Chondrocyte (in vitro differentiated cells): ENCODE measurements around the gene DLGAP4. TPM values are rescaled to one million over a fixed set of nuclear protein-coding genes. Genes with fewer than 3 reads are reported as not detected.

Experiments
- DNase-seq: peaks from one replicate; pipeline ENCODE4 v3.0.0; 2021; ENCODE audit warnings: mixed read lengths, low spot score
- H3K27ac Mint-ChIP-seq: one replicate; pipeline ENCODE4 v1.8.0; 2021; ENCODE audit warnings: mild to moderate bottlenecking, moderate library complexity, mixed read lengths; ENCODE audit not compliant: unreplicated experiment
- H3K27me3 Mint-ChIP-seq: 2 replicates; pipeline ENCODE4 v1.8.0; 2021; ENCODE audit warnings: low read depth, mixed read lengths
- H3K36me3 Mint-ChIP-seq: 2 replicates; pipeline ENCODE4 v1.8.0; 2021; ENCODE audit warnings: low read depth, mixed read lengths
- H3K4me1 Mint-ChIP-seq: 2 replicates; pipeline ENCODE4 v1.8.0; 2021; ENCODE audit warnings: low read depth, mild to moderate bottlenecking, mixed read lengths
- H3K4me3 Mint-ChIP-seq: one replicate; pipeline ENCODE4 v1.8.0; 2021; ENCODE audit warnings: mild to moderate bottlenecking, moderate library complexity, mixed read lengths; ENCODE audit not compliant: unreplicated experiment
- H3K9me3 Mint-ChIP-seq: 2 replicates; pipeline ENCODE4 v1.8.0; 2021; ENCODE audit warnings: low read depth, mixed read lengths
- total RNA-seq: library from RNA; stranded (reverse); gene quantifications from 3 replicates; pipeline ENCODE4 v1.2.1, GENCODE V29; 2021
- TF ChIP-seq, protein P1 (sequence below): fragments of 200-600 bp; sonication (generic); IDR thresholded peaks from 2 replicates; pipeline ENCODE4 v1.5.0; 2021; ENCODE audit warnings: antibody characterized with exemption, mild to moderate bottlenecking, moderate library complexity

The DLGAP4 gene
- total RNA-seq, 1 donor from 2014 or later = 161 TPM

DNA sequence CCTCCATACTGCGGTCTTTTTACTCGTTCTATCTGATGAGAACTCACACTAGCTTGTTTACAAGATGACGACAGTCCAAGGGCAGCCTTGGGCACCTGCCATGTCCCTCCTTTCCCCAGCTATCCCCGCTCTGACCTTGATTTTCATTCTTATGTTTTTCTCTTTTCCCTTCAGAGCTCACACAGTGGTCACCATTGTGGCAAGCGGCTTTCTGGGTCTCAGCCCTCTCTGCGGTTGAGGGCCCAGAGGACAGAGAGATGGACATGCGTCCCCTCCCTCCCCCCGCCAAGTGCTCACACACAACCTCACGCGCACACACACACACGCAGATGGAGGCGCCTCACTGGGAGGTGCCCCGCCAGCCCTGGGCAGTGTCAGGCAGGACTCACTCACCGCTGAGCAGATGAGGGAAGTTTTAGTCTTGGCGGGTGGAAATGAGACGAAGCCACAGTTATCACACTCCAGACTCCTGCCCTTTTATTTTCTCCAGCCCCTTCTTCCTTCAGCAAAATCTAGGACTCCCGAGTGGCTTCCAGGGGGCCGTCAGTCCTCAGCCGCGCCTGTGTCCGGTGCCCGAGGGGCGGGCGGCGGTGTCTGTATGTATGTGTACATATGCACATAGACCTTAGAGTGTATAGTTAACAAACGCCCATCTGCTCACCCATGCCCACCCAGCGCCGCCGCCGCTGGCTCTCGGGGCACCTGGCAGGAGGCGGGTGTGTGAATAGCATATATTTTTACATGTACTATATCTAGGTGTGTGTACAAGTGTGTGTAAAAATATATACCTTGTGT lies 221.4 kb downstream of the DLGAP4 start:
- Mint-ChIP-seq H3K27me3 (no peaks in the 10 kb centered on the region), H3K9me3 (no peaks in the 10 kb centered on the region), H3K27ac (no peak overlapping the region), H3K4me1 (peaks cover 18% of the 10 kb centered on the region), H3K4me3 (no peak overlapping the region), H3K36me3 (peaks cover 42% of the 10 kb centered on the region)
- TF ChIP-seq, protein P1, sequence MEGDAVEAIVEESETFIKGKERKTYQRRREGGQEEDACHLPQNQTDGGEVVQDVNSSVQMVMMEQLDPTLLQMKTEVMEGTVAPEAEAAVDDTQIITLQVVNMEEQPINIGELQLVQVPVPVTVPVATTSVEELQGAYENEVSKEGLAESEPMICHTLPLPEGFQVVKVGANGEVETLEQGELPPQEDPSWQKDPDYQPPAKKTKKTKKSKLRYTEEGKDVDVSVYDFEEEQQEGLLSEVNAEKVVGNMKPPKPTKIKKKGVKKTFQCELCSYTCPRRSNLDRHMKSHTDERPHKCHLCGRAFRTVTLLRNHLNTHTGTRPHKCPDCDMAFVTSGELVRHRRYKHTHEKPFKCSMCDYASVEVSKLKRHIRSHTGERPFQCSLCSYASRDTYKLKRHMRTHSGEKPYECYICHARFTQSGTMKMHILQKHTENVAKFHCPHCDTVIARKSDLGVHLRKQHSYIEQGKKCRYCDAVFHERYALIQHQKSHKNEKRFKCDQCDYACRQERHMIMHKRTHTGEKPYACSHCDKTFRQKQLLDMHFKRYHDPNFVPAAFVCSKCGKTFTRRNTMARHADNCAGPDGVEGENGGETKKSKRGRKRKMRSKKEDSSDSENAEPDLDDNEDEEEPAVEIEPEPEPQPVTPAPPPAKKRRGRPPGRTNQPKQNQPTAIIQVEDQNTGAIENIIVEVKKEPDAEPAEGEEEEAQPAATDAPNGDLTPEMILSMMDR = no peak
- DNase-seq = no peak

DNA sequence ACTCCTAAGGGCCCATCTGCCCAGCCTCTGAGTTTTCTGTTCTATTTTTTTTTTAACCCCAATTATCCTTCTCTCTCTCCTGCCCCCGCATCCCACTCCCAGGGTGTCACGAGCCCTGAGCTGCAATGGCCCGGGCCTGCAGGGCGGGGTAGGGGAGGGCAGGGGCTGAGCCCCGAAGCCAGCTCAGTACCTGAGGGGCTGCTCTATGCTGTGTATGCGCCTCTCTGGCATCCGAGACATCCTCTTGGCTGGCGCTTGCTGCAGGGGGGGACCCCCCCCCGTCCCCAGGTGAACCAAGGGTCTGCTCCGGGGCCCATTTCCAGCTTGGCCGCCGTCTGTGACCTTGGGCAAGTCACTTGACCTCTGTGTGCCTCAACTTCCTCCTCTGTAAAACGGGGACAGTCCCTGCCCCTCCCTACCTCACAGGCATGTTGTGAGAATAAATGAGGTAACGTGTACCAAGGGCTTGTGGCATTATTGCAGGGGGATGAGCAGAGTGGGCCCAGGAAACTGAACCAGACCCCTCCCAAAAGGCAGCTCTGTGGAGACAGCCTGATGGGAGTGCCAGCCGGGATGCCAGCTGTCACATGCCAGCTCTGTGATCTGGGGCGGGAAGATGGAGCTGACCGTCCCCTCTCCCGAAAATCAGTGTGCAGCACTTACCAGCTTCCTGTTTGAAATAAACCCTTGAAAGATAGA lies 222.2 kb downstream of the DLGAP4 start:
- TF ChIP-seq, protein P1 = no peak
- H3K36me3 Mint-ChIP-seq = peaks cover 42% of the 10 kb centered on the region
- peaks cover 10% of the 10 kb centered on the region for H3K4me1 Mint-ChIP-seq
- H3K27me3 Mint-ChIP-seq = no peaks in the 10 kb centered on the region
- H3K9me3 Mint-ChIP-seq = no peaks in the 10 kb centered on the region
- DNase-seq = no peak
- no peak overlapping the region for H3K27ac Mint-ChIP-seq
- no peak overlapping the region for H3K4me3 Mint-ChIP-seq

DNA sequence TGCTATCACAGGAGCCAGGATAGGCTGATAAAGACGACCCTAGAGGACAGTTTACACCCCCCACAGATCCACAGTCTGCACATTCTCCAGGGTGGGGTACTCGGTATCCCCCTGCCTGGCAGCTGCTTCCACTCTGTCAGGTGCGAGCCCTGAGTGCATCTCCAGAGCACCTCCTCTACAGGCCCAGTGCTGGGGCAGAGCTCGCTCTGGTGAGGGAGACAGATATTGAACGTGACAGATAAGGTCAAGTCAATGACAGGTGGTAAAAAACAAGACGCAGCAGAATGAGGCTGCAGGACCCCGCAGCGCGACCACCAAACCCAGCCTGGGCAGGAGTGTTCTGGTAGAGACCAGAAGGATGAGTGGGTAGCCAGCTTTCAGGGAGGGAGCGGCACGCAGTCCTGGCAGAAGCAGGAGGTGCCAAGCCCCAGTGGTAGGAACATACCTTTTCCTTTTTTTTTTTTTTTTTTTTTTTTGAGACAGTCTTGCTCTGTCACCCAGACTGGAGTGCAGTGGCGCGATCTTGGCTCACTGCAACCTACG lies 222.8 kb downstream of the DLGAP4 start:
- Mint-ChIP-seq H3K27me3 (no peaks in the 10 kb centered on the region), H3K4me1 (peaks cover 3% of the 10 kb centered on the region)

GRCh38 chr20:36532388-36532787 lies 226.2 kb downstream of the DLGAP4 start:
- H3K4me1 Mint-ChIP-seq = peaks cover under 1% of the 10 kb centered on the region
- no peak for DNase-seq
- H3K27ac Mint-ChIP-seq = peak overlapping the region; percentile 1
- no peaks in the 10 kb centered on the region for H3K27me3 Mint-ChIP-seq
- H3K9me3 Mint-ChIP-seq = no peaks in the 10 kb centered on the region
- no peak overlapping the region for H3K4me3 Mint-ChIP-seq
- TF ChIP-seq, protein P1 = no peak
- H3K36me3 Mint-ChIP-seq = peaks cover 16% of the 10 kb centered on the region

More for the DNA sequence above, 222.8 kb downstream of the DLGAP4 start:
- TF ChIP-seq, protein P1 = no peak
- peak; percentile 1 for DNase-seq
- no peak overlapping the region for H3K4me3 Mint-ChIP-seq
- H3K27ac Mint-ChIP-seq = no peak overlapping the region
- no peaks in the 10 kb centered on the region for H3K9me3 Mint-ChIP-seq
- peaks cover 39% of the 10 kb centered on the region for H3K36me3 Mint-ChIP-seq

DNA sequence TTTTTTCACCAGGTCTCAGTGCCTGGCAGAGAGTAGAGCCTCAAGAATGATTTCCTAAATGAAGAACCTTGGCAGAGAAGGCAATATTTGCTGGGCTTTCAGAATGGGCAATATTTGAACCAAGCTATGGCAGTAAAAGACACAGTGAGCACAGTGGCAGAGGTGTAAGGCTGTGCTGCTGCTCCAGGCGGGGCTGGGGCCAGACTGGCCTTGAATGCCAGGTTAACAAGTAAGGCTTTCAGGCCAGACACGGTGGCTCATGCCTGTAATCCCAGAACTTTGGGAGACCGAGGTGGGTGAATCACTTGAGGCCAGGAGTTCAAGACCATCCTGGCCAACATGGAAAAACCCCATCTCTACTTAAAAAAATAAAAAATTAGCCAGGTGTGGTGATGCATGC lies 226.7 kb downstream of the DLGAP4 start:
- Mint-ChIP-seq H3K4me3 (no peak overlapping the region), H3K36me3 (peaks cover 13% of the 10 kb centered on the region), H3K27ac (peak overlapping the region; percentile 1), H3K4me1 (peaks cover 5% of the 10 kb centered on the region), H3K9me3 (no peaks in the 10 kb centered on the region), H3K27me3 (no peaks in the 10 kb centered on the region)
- no peak for DNase-seq
- TF ChIP-seq, protein P1 = no peak
